ENCODE data around the gene TTC29.

DNA sequence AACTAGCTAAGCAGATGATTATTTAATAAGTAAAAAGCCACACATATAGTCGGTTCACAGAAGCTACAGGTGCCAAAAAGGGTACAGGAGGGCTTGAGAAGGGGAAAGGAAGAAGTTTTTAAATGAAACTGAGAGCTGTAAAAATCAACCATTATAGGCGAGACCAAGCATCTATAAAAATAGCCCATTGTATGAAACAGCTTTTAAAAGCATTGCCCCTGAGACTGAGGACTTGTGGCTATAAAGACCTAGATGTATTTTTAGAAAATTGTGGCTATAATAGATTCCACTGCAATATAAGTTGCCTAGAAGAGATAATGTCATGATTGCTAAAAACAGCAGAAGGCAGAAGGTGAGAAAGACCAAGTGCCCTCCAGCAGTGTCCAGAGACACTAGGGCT is 15.0 kb upstream of the TTC29 start:
- TF ChIP-seq, protein P1, sequence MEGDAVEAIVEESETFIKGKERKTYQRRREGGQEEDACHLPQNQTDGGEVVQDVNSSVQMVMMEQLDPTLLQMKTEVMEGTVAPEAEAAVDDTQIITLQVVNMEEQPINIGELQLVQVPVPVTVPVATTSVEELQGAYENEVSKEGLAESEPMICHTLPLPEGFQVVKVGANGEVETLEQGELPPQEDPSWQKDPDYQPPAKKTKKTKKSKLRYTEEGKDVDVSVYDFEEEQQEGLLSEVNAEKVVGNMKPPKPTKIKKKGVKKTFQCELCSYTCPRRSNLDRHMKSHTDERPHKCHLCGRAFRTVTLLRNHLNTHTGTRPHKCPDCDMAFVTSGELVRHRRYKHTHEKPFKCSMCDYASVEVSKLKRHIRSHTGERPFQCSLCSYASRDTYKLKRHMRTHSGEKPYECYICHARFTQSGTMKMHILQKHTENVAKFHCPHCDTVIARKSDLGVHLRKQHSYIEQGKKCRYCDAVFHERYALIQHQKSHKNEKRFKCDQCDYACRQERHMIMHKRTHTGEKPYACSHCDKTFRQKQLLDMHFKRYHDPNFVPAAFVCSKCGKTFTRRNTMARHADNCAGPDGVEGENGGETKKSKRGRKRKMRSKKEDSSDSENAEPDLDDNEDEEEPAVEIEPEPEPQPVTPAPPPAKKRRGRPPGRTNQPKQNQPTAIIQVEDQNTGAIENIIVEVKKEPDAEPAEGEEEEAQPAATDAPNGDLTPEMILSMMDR (conservative IDR thresholded peaks at IDR 0.05; ENCODE audit: low read length): no peak
- no peak for TF ChIP-seq EZH2phosphoT487 (IDR thresholded peaks at IDR 0.05; ENCODE audit: borderline replicate concordance, low read depth, low read length)
